NCI-H446 treated with DMSO at 0.1 percent for 48 hours (cell line): ENCODE results near the gene ZNF205.
A peak's percentile ranks its signal among the peaks of the same experiment; 100 is the strongest.
"Not testable (repeated sequence)": the region's sequence is repeated elsewhere in the genome, so short reads cannot be mapped to it uniquely, and the experiment has no call there.

ENCODE experiments used
- DNase-seq: peaks from one replicate; lab custom pipeline; 2025; lab: John Stamatoyannopoulos, UW

ZNF205 gene

GRCh38 chr16:3112058-3112880 lies at the start of gene ZNF205:
Gene ZNF205, plus strand, starts transcription at chr16:3112586. Its CDS starts 845 bp downstream, at chr16:3113431.
- DNase-seq, result peak; percentile 30

- DNase-seq, result no peak
Measured at GRCh38 chr16:3063625-3064386, 48.6 kb upstream of the ZNF205 start.

DNA sequence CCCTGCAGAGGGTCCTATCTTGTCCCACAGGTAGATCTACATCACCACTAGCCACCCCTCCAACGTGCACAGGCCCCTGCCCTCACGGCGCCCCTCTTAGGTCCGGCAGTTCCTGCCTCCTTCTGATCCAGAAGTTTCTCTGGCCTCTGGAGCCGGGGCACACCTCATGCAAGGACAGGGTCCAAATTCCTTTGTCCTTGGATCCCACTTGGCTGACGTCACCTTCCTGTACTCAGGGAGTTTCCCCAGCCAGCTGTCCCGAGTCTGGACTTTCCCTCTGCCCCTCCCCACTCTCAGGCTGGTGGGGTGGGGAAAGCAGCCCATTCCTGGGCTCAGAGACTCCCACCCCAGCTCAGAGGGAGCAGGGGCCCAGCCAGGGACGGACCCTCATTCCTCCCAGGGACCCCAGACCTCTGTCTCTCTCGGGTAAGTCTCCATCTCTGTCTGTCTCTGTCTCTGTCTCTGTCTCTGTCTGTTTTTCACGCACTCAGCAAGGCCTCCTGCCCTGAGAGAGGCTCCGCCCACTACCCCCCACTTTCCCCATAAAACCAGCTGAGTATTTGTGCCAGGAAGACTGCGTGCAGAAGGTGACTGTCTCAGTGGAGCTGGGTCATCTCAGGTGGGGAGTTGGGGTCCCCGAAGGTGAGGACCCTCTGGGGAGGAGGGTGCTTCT lies 47.2 kb upstream of the ZNF205 start, which contains the start of gene IL32:
TSS of gene IL32 (plus strand) at position 572 of the 673 bp plus-strand sequence. CDS start 172 bp downstream, outside the sequence.
- no peak for DNase-seq

DNA sequence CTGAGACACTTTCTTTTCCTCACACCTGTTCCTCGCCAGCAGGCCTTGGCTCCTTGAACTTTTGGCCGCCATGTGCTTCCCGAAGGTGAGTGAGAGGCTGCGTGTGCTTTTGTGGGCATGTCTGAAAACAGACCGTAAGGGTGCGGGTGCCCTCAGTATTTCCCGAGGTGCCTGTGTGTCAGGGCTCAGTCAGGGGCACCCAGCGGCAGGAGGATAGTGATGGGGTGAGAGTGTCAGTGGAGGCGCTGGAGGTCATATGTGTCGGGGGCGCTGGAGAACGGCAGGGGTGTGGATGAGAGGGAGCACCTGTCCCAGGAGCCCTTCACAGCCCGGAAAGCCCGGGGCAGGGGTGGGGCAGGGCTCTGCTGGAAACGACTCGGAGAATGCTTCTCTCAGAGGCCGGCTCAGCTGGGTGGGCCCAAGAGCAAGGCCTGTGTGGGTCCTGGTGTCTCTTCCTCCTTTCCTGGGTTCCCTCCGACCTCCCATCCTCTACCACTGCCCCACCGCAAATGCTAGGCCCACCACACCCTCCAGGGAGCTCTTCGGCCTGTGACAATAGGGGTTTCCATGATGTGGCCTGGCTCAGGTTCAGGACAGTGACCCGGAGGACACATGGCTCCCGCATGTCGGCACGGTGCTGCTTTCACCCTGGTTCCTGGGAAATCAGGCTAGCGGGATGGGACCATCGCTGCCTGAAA lies 46.5 kb upstream of the ZNF205 start:
- DNase-seq, result no peak

GRCh38 chr16:3066440-3066748 lies 46.0 kb upstream of the ZNF205 start:
- DNase-seq, result no peak

DNA sequence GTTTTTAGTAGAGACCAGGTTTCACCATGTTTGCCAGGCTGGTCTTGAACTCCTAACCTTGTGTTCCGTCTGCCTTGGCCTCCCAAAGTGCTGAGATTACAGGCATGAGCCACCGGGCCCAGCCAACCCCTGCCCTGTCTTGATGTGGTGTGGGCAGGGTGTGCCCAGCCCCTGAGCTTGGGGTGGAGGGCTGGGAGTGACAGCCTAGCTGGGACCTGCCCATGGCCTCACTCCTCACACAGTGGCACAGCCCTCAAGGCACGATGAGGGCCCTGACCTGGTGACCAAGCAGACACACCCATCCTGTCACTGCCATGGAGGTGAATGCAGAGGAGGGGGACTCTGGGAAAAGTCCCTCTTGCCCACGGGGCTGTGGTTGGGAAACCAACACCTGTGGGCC lies 43.9 kb upstream of the ZNF205 start:
- no peak for DNase-seq

DNA sequence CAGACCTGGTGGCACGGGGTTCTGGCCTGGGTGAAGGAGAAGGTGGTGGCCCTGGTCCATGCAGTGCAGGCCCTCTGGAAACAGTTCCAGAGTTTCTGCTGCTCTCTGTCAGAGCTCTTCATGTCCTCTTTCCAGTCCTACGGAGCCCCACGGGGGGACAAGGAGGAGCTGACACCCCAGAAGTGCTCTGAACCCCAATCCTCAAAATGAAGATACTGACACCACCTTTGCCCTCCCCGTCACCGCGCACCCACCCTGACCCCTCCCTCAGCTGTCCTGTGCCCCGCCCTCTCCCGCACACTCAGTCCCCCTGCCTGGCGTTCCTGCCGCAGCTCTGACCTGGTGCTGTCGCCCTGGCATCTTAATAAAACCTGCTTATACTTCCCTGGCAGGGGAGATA lies 43.2 kb upstream of the ZNF205 start:
- not testable (repeated sequence) for DNase-seq

GRCh38 chr16:3070608-3071111 lies 41.7 kb upstream of the ZNF205 start:
- DNase-seq, result no peak

DNA sequence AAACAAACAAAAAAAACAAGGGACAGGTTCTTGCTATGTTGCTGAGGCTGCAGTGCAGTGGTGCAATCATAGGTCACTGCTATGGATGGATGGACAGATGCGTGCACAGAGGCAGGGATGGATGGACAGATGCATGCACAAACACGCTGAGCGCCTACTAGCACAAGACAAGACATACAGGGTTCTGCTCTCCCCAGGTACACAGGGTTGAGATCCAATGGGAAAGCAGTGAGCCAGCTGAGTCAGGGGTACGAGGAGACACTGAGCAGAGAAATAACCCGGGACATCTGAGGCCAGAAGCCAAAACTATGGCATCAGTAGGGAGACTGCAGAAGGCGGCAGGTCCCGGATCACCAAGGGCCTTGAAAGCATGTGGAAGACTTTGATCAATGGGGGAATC lies 40.7 kb upstream of the ZNF205 start:
- DNase-seq, result no peak

DNA sequence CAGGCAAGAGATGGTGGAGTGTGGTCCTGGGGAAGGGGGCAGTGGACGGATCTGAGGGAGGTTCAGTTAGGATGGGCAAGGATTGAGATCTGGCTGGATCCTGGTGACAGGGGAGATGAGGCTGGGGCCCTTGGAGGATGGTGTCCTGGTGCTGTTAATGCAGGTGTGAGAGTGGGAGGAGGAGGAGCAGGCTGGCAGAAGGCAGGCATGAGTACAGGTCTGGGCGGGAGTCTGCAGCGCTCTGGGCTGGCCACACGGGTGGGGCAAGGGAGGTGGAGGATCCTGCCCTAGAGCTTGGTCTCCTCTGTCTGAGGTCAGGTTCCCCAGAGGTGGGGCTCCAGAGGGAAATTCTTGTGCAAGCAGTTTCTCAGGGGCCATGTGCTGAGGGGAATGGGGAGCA lies 40.2 kb upstream of the ZNF205 start:
- DNase-seq, result not testable (repeated sequence)

DNA sequence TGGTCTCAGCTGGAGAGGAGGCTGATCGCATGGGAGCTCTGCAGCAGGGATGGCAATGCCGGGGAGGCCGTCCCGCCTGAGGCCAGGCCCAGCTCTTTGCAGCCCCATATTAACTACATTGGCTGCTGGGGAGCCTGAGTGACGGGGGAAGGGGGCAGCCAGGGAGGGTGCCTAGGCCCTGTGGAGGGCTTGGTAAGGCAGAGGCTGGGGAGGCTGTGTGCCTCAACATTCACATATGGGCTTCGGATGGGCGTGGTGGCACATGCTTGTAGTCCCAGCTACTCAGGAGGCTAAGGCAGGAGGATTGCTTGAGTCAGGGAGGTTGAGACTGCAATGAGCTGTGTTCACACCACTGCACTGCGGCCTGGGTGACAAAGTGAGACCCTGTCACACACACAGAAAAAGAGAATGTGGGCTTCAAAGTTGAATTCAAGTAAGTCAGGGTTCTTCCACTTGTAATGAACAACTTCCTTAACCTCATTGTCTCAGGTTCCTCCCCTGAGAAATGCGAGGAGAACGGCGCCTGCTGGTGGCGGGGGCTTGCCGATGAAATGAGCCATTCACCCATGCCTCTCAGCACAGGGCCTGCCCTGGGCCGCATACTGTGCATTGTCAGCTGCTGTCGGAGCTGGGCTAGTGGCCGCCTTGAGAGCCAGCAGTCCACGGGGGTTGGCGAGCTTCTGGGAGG lies 39.7 kb upstream of the ZNF205 start:
- not testable (repeated sequence) for DNase-seq

GRCh38 chr16:3073448-3073847 lies 38.9 kb upstream of the ZNF205 start:
- DNase-seq, result no peak

DNA sequence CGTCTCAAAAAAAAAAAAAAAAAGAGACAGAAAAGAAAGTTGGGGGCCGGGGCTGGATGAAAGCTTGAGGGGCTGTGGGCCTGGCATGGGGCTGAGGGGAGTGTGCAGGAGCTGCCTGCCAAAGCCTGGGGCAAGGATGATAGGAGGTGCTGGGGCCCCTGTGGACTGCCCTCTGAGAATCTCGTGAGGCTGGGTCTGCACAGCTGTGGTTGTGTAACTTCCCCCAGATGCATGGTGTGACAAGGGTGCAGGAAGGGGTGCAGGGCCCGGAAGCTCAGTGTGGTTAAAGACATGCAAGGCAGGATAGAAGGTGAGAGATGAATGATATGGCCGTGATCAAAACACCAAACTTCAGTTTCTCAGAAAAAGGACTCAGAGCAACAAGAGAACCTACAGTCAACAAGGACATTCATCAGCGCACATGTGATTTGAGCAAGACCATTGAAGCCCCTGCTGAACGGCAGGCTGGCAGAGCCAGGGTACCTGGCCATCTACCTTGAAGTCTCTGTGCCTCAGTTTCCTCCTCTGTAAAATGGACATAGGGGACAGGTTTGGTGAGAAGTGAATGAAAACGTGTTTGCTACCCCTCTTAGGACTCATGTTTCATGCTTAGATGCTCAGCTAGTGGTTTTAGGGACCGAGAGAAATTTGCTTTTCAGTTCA lies 37.4 kb upstream of the ZNF205 start:
- DNase-seq, result no peak

- no peak for DNase-seq
Measured at GRCh38 chr16:3075523-3075915, 36.9 kb upstream of the ZNF205 start.

- not testable (repeated sequence) for DNase-seq
Measured at GRCh38 chr16:3075946-3076345, 36.4 kb upstream of the ZNF205 start.

- DNase-seq, result no peak
Measured at GRCh38 chr16:3076577-3076976, 35.8 kb upstream of the ZNF205 start.

- DNase-seq, result no peak
Measured at GRCh38 chr16:3080024-3080423, 32.4 kb upstream of the ZNF205 start.

DNA sequence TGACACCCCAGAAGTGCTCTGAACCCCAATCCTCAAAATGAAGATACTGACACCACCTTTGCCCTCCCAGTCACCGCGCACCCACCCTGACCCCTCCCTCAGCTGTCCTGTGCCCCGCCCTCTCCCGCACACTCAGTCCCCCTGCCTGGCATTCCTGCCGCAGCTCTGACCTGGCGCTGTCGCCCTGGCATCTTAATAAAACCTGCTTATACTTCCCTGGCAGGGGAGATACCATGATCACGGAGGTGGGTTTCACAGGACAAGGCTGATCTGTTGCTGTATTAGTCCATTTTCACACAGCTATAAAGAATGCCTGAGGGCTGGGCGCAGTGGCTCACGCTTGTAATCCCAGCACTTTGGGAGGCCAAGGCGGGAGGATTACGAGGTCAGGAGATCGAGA lies 30.4 kb upstream of the ZNF205 start:
- DNase-seq, result not testable (repeated sequence)

DNA sequence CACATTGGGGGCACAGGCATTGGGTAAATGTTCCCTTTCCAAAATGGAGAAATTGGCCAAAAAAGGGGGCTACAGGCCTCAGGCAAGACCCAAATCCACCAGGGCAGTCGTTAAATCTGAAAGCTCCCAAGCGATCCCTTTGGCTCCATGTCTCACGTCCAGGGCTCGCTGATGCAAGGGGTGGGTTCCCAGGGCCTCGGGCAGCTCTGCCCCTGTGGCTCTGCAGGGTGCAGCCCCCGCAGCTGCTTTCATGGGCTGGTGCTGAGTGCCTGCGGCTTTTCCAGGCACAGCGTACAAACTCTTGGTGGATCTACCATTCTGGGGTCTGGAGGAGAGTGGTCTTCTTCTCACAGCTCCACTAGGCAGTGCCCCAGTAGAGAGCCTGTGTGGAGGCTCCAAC lies 29.0 kb upstream of the ZNF205 start:
- DNase-seq, result not testable (repeated sequence)

DNA sequence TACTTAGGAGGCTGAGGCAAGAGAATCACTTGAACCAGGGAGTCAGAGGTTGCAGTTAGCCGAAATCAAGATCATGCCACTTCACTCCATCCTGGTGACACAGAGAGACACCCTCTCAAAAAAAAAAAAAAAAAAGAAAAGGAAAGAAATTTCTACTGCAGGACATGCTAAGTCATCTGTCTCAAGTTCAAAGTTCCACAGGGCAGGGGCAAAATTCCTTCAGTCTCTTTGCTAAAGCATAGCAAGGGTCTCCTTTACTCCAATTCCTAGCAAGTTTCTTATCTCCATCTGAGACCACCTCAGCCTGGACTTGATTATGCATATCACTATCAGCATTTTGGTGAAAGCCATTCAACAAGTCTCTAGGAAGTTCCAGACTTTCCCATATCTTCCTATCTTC lies 27.9 kb upstream of the ZNF205 start:
- no peak for DNase-seq
